Smooth muscle cell (in vitro differentiated cells): ENCODE data around the gene ZDHHC7. TPM values are rescaled to one million over a fixed set of nuclear protein-coding genes. Genes with fewer than 3 reads are reported as not detected.
A peak's percentile ranks its signal among the peaks of the same experiment; 100 is the strongest.

ENCODE experiments used
- DNase-seq: peaks from one replicate; lab custom pipeline; 2025; ENCODE audit not compliant: unreplicated experiment; lab: John Stamatoyannopoulos, UW
- H2AFZ ChIP-seq: fragments of 200-600 bp; sonication (generic); 2 replicates; pipeline ENCODE4 v1.6.0; 2016; ENCODE audit warnings: antibody characterized with exemption, low read depth, mild to moderate bottlenecking
- H3F3A ChIP-seq: fragments of 200-600 bp; sonication (generic); 2 replicates; pipeline ENCODE4 v1.6.0; 2017; ENCODE audit warnings: antibody characterized with exemption, low read depth
- H3K27ac ChIP-seq: fragments of 200-600 bp; sonication (generic); 2 replicates; pipeline ENCODE4 v1.5.1; 2016; ENCODE audit warnings: low read depth, mild to moderate bottlenecking
- H3K27me3 ChIP-seq: fragments of 200-600 bp; sonication (generic); 2 replicates; pipeline ENCODE4 v1.6.1; 2016; ENCODE audit warnings: low read depth, mild to moderate bottlenecking
- H3K36me3 ChIP-seq: fragments of 200-600 bp; sonication (generic); 2 replicates; pipeline ENCODE4 v1.5.1; 2016; ENCODE audit warnings: low read depth
- H3K4me1 ChIP-seq: fragments of 200-600 bp; sonication (generic); 2 replicates; pipeline ENCODE4 v1.5.1; 2016; ENCODE audit warnings: low read depth
- H3K4me2 ChIP-seq: fragments of 200-600 bp; sonication (generic); 2 replicates; pipeline ENCODE4 v1.6.0; 2016; ENCODE audit warnings: mild to moderate bottlenecking
- H3K4me3 ChIP-seq: fragments of 200-600 bp; sonication (generic); 2 replicates; pipeline ENCODE4 v1.5.1; 2016; ENCODE audit warnings: mild to moderate bottlenecking
- H3K79me2 ChIP-seq: fragments of 200-600 bp; sonication (generic); 2 replicates; pipeline ENCODE4 v1.6.0; 2016; ENCODE audit warnings: low read depth, mild to moderate bottlenecking
- H3K9ac ChIP-seq: fragments of 200-600 bp; sonication (generic); 2 replicates; pipeline ENCODE4 v1.6.0; 2016; ENCODE audit warnings: low read depth
- H3K9me3 ChIP-seq: fragments of 200-600 bp; sonication (generic); replicated peaks from 2 replicates; pipeline ENCODE4 v1.5.1; 2016; ENCODE audit warnings: low read depth
- H4K20me1 ChIP-seq: fragments of 200-600 bp; sonication (generic); 2 replicates; pipeline ENCODE4 v1.6.0; 2016; ENCODE audit warnings: low read depth
- CTCF ChIP-seq: fragments of 200-600 bp; sonication (generic); IDR thresholded peaks from 2 replicates; pipeline ENCODE4 v1.5.1; 2017; ENCODE audit warnings: borderline replicate concordance, mild to moderate bottlenecking, antibody characterized with exemption; ENCODE audit not compliant: insufficient read depth, poor library complexity, severe bottlenecking
- WGBS: methylation state at CpG from one replicate; pipeline ENCODE4 v1.1.7; 2016; ENCODE audit warnings: low lambda C conversion rate; 5-methylcytosine and 5-hydroxymethylcytosine counted together
- polyA plus RNA-seq: library from polyadenylated mRNA; unstranded; fragments of >200 nt; fragmentation: Nextera tagmentation; extraction: Ambion mirVana; gene quantifications from 2 replicates; pipeline ENCODE4 v1.2.1, GENCODE V29; 2016
- total RNA-seq: library from RNA; depleted of rRNA; stranded (reverse); fragments of >200 nt; gene quantifications from 2 replicates; pipeline ENCODE4 v1.2.3, GENCODE V29; 2014

ZDHHC7 gene
- total and polyA plus RNA-seq, 2 experiments from 2014 or later, result 31.9 to 39.1 TPM

- WGBS, result 97% methylated on average over 7 of the region's 7 CpGs
Observed at GRCh38 chr16:85007496-85008214, 3.7 kb downstream of the ZDHHC7 start.

DNA sequence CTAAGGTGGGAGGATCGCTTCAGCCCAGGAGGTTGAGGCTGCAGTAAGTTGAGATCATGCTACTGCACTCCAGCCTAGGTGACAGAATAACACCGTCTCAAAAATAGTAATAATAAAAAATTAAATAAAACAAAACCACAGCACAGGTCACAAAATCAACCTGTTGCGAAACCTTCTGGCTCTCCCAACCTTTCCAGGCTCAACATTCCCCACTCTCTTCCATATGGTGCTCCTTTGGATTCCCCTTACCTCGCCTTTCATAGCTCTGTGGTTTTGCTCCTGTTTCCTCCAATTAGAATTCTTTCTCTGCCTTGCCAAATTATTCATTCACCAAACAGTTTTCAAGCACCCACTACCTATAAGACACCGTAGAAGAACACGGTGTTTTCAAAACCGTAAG is 4.7 kb downstream of the ZDHHC7 start:
- no peak overlapping the region for H3K4me3 ChIP-seq
- H3K79me2 ChIP-seq, result peaks cover 92% of the 10 kb centered on the region
- H3K9me3 ChIP-seq, result no peaks in the 10 kb centered on the region
- H3K27ac ChIP-seq, result peak overlapping the region; percentile 21
- H3F3A ChIP-seq, result peaks cover 17% of the 10 kb centered on the region
- no peak overlapping the region for H2AFZ ChIP-seq
- peaks cover 40% of the 10 kb centered on the region for H3K4me1 ChIP-seq
- no peak for DNase-seq
- no peak for TF ChIP-seq CTCF
- peaks cover 78% of the 10 kb centered on the region for H4K20me1 ChIP-seq
- 96% methylated on average over 7 of the region's 7 CpGs for WGBS
- H3K9ac ChIP-seq, result no peak overlapping the region
- no peaks in the 10 kb centered on the region for H3K36me3 ChIP-seq
- no peaks in the 10 kb centered on the region for H3K27me3 ChIP-seq
- H3K4me2 ChIP-seq, result no peak overlapping the region

More at GRCh38 chr16:85007496-85008214, 3.7 kb downstream of the ZDHHC7 start:
- H3K27ac ChIP-seq, result no peak overlapping the region
- H3K27me3 ChIP-seq, result no peaks in the 10 kb centered on the region
- H3K4me3 ChIP-seq, result no peak overlapping the region
- H3F3A ChIP-seq, result peaks cover 12% of the 10 kb centered on the region
- no peaks in the 10 kb centered on the region for H3K36me3 ChIP-seq
- no peak for TF ChIP-seq CTCF
- H4K20me1 ChIP-seq, result peaks cover 68% of the 10 kb centered on the region
- no peak overlapping the region for H3K4me2 ChIP-seq
- peaks cover 82% of the 10 kb centered on the region for H3K79me2 ChIP-seq
- H3K4me1 ChIP-seq, result peaks cover 40% of the 10 kb centered on the region
- no peak for DNase-seq
- H2AFZ ChIP-seq, result no peak overlapping the region
- H3K9ac ChIP-seq, result no peak overlapping the region
- no peaks in the 10 kb centered on the region for H3K9me3 ChIP-seq

DNA sequence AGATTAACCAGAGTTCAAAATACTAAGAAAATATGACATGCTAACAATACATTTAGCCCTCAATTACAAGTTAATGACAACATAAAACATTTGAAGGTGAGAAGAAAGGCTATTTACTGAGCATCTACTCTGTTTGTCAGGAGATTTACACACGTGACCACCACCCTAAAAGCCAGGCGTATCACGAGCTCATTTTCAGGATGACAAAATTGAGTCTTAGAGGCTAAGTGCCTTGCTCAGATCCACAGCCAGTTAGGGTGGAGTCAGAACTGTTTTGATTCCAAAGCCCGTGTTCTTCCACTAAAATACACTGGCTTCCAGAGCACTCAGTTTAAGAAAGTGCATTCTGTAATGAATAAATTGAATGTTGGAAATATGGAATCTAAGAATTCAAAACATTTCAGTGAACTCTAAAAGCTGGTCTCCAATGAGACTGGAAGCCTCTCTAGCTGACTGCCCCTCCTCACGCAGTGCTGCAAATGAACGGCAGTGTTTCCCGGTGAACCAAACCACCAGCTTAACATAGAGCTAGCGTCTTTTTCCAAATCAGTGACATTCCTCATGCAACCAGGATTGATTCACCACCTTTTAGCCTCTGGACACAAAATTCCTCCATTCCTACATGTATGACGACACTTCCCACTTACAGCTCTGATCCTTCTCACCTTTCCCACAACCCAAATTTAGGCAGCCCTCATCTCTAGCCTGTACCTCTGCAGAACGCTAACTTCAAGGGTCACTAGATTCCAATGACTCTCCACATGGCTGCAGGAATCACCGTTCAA is 5.9 kb downstream of the ZDHHC7 start:
- Histone ChIP-seq H3K4me2 (peak overlapping the region; percentile 58), H3K27ac (peak overlapping the region; percentile 88), H3K27me3 (no peaks in the 10 kb centered on the region), H3K4me1 (peaks cover 38% of the 10 kb centered on the region), H3K36me3 (no peaks in the 10 kb centered on the region), H2AFZ (no peak overlapping the region), H4K20me1 (peaks cover 86% of the 10 kb centered on the region), H3K79me2 (peaks cover 98% of the 10 kb centered on the region), H3K9me3 (no peaks in the 10 kb centered on the region), H3F3A (peaks cover 24% of the 10 kb centered on the region), H3K4me3 (no peak overlapping the region), H3K9ac (peak overlapping the region; percentile 65)
- WGBS, result 51% methylated on average over 11 of the region's 11 CpGs
- no peak for DNase-seq
- TF ChIP-seq CTCF, result no peak
